ENCODE data around the gene GSN.

GRCh38 chr9:121283856-121284732 is 16.1 kb downstream of the GSN start:
- TF ChIP-seq POLR2A (IDR thresholded peaks at IDR 0.05) (no peak), CTCF (IDR thresholded peaks at IDR 0.05) (no peak), POLR2AphosphoS5 (IDR thresholded peaks at IDR 0.05) (no peak), EP300 (IDR thresholded peaks at IDR 0.05) (no peak)

All from gastroesophageal sphincter (tissue), 3 donors.